ENCODE results near the gene COX7A2L.
"Not testable (repeated sequence)": the region's sequence is repeated elsewhere in the genome, so short reads cannot be mapped to it uniquely, and the experiment has no call there.

Gene COX7A2L, protein sequence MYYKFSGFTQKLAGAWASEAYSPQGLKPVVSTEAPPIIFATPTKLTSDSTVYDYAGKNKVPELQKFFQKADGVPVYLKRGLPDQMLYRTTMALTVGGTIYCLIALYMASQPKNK

GRCh38 chr2:42360890-42361727, at the start of gene COX7A2L:
Gene COX7A2L (minus strand): TSS chr2:42361217. CDS start chr2:42361161, 56 bp downstream.
- FAIRE-seq (peak; percentile 90), DNase-seq (ENCODE audit: insufficient read length, low spot score) (peak; percentile 90)
- TF ChIP-seq POLR2A (IDR thresholded peaks at IDR 0.05; ENCODE audit: low read depth, low read length): peak; percentile 60

DNA sequence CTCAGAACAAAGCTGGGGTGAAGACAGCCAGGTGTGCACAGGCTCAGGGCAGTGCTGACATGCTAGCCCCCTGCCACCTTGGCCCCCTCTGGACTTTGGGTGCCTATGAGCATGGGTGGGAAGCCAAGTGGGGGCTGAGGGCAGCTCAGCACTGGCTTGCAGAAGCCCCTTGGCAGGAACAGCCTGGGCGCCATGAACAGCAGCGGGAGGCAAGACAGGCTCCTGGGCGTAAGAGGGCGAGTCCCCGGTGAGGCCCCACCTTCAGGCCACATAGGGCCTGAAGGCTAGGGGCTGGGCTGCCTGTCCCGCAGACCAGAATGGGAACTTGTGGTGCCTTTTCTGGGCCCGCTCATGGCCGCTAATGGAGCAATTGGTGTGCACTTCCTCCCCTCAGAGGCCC, 47.0 kb upstream of the COX7A2L start:
- TF ChIP-seq POLR2A (IDR thresholded peaks at IDR 0.05; ENCODE audit: low read depth, low read length): no peak
- no peak for FAIRE-seq

GRCh38 chr2:42407476-42407875, 46.5 kb upstream of the COX7A2L start:
- TF ChIP-seq POLR2A (IDR thresholded peaks at IDR 0.05; ENCODE audit: low read depth, low read length): no peak
- no peak for FAIRE-seq
- DNase-seq (ENCODE audit: insufficient read length, low spot score): no peak

More for the DNA sequence above, 47.0 kb upstream of the COX7A2L start:
- no peak for DNase-seq (ENCODE audit: insufficient read length, low spot score)

- no peak for TF ChIP-seq POLR2A (IDR thresholded peaks at IDR 0.05; ENCODE audit: low read depth, low read length)
- DNase-seq (ENCODE audit: insufficient read length, low spot score): no peak
- no peak for FAIRE-seq
These were observed 43.7 kb upstream of the COX7A2L start for GRCh38 chr2:42404676-42405075.

- FAIRE-seq (no peak), DNase-seq (ENCODE audit: insufficient read length, low spot score) (no peak)
- TF ChIP-seq POLR2A (IDR thresholded peaks at IDR 0.05; ENCODE audit: low read depth, low read length): no peak
These were observed 40.8 kb upstream of the COX7A2L start for GRCh38 chr2:42401773-42402172.

- DNase-seq (ENCODE audit: insufficient read length, low spot score); FAIRE-seq: not testable (repeated sequence)
These were observed 37.0 kb upstream of the COX7A2L start for GRCh38 chr2:42398052-42398451.

- not testable (repeated sequence) for FAIRE-seq
These were observed 32.3 kb upstream of the COX7A2L start for GRCh38 chr2:42393320-42393719.

GRCh38 chr2:42392191-42392590, 31.2 kb upstream of the COX7A2L start:
- DNase-seq (ENCODE audit: insufficient read length, low spot score): no peak
- FAIRE-seq: no peak
- no peak for TF ChIP-seq POLR2A (IDR thresholded peaks at IDR 0.05; ENCODE audit: low read depth, low read length)

More at GRCh38 chr2:42393320-42393719, 32.3 kb upstream of the COX7A2L start:
- not testable (repeated sequence) for DNase-seq (ENCODE audit: insufficient read length, low spot score)

GRCh38 chr2:42390401-42390969, 29.5 kb upstream of the COX7A2L start:
- DNase-seq (ENCODE audit: insufficient read length, low spot score) (no peak), FAIRE-seq (no peak)
- no peak for TF ChIP-seq POLR2A (IDR thresholded peaks at IDR 0.05; ENCODE audit: low read depth, low read length)

DNA sequence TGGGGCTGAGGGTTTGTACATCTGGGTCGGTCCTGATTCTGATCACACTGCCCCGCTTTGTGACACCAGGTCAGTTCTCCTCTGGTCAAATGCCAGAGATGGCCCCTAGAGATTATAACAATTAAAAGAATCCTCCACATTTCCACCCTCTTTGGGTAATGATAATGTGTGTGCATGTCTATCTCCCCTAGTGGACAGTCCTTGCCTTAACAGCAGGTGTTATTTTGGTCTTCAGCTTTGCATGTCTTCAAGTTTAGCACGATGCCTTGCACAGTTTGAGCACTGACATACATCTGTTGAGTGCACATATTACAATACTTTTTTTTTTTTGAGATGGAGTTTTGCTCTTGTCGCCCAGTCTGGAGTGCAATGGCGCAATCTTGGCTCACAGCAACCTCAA, 25.7 kb upstream of the COX7A2L start:
- peak; percentile 18 for DNase-seq (ENCODE audit: insufficient read length, low spot score)
- FAIRE-seq: no peak
- no peak for TF ChIP-seq POLR2A (IDR thresholded peaks at IDR 0.05; ENCODE audit: low read depth, low read length)

GRCh38 chr2:42385225-42385624, 24.2 kb upstream of the COX7A2L start:
- DNase-seq (ENCODE audit: insufficient read length, low spot score) (no peak), FAIRE-seq (no peak)
- TF ChIP-seq POLR2A (IDR thresholded peaks at IDR 0.05; ENCODE audit: low read depth, low read length): no peak

- DNase-seq (ENCODE audit: insufficient read length, low spot score) (no peak), FAIRE-seq (no peak)
- TF ChIP-seq POLR2A (IDR thresholded peaks at IDR 0.05; ENCODE audit: low read depth, low read length): no peak
These were observed 23.0 kb upstream of the COX7A2L start for GRCh38 chr2:42383855-42384530.

- DNase-seq (ENCODE audit: insufficient read length, low spot score) (no peak), FAIRE-seq (no peak)
- TF ChIP-seq POLR2A (IDR thresholded peaks at IDR 0.05; ENCODE audit: low read depth, low read length): no peak
These were observed 21.1 kb upstream of the COX7A2L start for GRCh38 chr2:42382144-42382543.

DNA sequence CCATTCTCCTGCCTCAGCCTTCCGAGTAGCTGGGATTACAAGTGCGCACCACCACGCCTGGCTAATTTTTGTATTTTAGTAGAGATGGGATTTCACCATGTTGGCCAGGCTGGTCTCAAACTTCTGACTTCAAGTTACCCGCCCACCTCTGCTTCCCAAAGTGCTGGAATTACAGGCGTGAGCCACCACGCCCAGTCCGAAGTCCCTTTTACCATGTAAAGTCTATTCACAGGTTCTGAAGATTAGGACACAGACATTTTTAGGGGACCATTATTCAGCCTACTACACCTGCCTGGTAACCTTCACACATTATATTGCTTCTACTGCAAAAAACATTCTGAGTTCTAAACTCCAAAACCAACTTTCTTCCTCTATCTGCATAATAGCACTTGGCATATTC, 19.0 kb upstream of the COX7A2L start:
- not testable (repeated sequence) for FAIRE-seq; DNase-seq (ENCODE audit: insufficient read length, low spot score)

All from H54 (cell line).